A673 (cell line): ENCODE measurements around the gene KANK4.

ENCODE experiments used
- CTCF ChIP-seq: fragments of 300-800, 200-600 bp; sonication (generic); conservative IDR thresholded peaks from 2 replicates; pipeline ENCODE4 v1.5.1; 2017; ENCODE audit warnings: low read depth, mild to moderate bottlenecking, antibody characterized with exemption, low read length, moderate library complexity, mixed read lengths
- EZH2 ChIP-seq: fragments of 200-600 bp; sonication (generic); IDR thresholded peaks from 2 replicates; pipeline ENCODE4 v1.6.1; 2017; ENCODE audit warnings: borderline replicate concordance, low read depth, mild to moderate bottlenecking, mixed read lengths, antibody characterized with exemption, low read length; ENCODE audit not compliant: poor library complexity, severe bottlenecking

- TF ChIP-seq CTCF, result no peak
- no peak for TF ChIP-seq EZH2
Measured at GRCh38 chr1:62325081-62325480, 5.8 kb upstream of the KANK4 start.
